HuH-7.5 (cell line): ENCODE data around the gene CSPG5.

Experiments used
- DNase-seq: peaks from one replicate; pipeline ENCODE4 v3.0.0; 2011; ENCODE audit warnings: low spot score

CSPG5 gene

DNA sequence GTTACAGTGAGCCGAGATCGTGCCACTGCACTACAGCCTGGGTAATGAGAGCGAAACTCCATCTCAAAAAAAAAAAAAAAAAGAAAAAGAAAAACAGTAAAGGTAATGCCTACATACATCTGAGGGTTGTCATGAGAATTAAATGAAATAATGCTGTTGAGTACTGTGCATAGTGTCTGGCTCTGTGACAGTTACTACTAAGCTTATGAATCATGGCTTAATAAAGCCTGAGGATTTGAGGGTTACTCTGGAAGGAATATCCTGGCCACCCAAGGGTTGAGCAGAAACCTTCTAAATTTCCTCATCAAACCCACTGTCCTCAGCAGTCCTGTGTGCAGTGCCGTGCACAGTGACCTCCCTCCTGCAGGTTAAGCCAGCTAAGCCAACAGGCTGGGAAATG lies 38.4 kb downstream of the CSPG5 start:
- DNase-seq: no peak

DNA sequence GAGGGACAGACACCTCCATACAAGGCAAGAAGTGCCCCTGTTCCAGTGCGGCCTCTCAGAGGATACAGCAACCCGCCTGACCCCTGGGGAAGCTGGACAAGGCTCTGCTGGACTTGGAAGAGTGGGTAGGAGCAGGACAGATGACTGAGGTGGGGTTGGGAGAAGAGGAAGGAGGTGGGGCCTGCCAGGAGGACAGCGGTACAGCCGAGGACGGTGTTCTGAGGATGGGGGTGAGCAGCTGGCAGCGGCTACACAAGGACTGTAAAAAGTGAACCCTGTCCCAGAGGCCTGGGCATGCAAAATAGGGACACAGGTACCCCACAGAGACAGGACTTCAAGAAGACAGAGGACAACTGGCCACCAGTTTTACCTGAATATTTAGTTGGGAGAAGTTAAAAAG lies 41.7 kb downstream of the CSPG5 start:
- DNase-seq: no peak

DNA sequence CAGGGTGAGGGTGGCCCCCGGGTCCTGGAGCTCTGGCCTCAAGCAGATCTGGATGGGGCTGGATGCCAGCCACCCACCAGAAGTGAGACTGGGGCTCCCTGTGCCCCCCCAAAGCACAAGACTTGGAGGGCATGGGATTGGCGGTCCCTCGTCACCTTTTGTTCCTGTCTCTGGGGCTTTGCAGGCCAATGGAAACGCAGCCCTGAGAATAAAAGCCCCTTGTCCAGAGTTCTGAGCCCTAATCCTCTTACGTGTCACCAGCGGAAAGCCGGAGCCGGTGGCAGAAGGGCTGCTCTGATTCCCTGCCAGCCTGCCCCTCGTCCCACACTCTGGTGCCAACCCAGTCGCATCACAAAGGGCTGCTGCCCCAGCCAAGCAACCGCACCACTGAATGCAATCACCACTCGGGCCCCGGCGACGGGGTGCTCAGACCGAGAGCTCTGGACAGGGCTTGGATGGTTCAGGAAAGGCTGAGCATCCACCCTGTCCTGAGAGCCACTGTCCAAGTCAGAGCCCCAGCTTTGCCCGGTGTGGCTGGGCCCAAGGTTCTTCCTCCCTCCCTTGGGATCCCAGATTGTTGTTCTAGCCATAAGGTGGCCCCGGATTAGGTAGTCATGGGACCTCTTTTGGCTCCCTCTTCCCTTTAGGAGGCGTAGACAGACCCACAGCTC lies 42.3 kb downstream of the CSPG5 start:
- DNase-seq: no peak

DNA sequence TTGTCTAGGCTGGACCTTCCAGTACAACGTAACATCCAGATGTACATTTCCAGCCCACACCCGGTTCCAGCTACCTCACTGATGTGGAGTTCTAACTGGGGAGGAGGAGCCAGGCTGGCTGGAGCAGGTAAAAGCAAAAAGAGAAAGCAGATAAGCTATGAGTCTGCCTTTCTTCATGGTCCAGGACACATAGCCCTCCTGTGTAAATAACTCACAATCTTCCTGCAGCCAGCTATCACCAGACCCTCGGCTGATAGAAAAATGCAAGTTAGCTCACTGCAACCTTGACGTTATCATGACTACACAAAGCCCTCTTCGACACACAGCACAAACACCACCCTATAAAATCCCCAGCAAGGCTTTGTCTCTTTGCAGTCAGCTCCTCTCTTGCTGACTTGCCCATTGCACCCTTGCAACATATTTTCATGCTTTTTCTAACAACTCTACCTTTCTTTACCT lies 44.6 kb downstream of the CSPG5 start:
- no peak for DNase-seq

DNA sequence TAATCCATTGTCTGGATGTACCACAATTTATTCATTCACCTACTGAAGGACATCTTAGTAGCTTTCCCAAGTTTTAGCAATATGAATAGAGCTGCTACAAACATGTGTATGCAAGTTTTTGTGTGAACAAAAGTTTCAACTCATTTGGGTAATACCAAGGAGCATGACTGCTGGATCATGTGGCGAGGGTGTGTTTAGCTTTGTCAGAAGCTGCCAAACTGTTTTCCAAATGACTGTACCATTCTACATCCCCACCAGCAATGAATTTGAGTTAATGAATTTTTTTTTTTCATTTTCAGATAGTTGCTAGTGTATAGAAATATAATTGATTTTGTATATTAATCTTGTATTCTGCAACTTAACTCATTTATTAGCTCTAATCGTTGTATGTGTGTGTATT lies 45.2 kb downstream of the CSPG5 start:
- DNase-seq: no peak

DNA sequence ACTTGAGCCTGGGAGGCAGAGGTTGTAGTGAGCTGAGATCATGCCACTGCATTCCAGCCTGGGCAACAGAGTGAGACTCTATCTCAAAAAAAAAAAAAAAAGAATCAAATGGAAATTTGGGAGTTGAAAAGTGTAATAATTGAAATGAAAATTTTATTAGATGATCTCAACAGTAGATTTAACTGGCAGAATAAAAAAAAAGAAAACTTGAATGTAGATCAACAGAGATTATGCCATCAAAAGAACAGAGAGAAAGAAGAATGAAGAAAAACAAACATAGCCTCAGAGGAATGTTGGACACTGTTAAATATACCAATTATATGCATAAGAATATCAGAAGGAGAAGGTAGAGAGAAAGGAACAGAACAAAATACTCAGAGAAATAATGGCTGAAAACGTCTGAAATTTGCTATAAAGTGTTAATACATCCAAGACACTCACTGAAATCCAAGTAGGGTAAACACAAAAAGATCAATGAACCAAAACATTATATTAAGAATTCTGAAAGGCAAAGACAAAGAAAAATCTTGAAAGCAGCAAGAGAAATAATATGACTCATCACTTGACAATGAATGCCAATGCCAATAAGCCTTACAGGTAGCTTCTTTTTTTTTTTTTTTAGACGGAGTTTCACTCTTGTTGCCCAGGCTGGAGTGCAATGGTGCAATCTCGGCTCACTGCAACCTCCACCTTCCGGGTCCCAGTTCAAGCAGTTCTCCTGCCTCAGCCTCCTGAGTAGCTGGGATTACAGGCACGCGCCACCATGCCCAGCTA lies 50.5 kb downstream of the CSPG5 start:
- DNase-seq: no peak

DNA sequence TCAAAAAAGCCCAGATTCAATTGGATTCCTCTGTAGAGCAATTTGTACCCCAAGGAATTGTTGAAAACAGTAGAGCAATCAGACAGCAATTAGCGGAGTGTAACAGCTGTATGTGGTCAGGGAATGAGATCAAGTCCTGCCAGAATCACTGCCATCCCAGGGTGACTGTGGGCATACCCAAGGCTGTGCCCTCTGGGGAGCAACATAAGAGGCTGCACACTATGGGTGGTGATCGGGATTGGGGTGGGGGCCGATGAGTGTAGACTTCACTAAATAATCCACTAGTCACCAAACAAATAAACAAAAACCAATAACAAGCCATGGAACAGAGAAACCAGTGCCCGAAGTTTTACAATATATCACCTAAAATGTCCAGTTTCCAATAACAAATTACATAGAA lies 53.0 kb downstream of the CSPG5 start:
- no peak for DNase-seq

DNA sequence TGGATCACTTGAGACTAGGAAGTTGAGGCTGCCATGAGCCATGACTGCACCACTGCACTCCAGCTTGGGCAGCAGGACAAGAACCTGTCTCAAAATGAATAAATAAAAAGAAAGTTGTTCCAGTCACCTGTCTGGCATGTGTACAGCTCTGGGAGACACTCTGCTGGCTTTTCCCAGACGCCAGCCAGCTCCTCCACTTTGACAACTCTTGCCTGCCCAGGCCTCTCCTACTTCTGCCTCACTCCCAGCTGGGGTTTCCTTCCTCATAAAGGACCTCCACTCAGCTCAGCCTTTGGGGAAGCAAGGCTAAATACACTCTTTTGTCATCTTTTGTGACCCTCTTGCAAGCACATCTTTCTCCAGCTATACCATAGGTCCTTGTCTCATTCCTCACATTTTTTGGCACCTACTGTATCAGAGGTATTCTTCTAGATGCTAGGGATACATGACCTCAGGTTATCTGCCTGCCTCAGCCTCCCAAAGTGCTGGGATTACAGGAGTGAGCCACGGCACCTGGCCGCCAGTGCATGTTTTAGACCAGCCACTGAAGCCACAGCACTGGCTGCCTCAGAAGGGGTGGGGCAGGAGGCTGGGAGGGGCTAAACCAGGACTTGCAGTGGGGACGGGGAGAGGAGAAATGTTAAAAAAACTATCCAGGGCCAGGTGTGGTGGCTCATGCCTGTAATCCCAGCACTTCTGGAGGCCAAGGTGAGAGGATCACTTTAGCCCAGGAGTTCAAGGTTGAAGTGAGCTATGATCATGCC lies 55.2 kb downstream of the CSPG5 start:
- no peak for DNase-seq

DNA sequence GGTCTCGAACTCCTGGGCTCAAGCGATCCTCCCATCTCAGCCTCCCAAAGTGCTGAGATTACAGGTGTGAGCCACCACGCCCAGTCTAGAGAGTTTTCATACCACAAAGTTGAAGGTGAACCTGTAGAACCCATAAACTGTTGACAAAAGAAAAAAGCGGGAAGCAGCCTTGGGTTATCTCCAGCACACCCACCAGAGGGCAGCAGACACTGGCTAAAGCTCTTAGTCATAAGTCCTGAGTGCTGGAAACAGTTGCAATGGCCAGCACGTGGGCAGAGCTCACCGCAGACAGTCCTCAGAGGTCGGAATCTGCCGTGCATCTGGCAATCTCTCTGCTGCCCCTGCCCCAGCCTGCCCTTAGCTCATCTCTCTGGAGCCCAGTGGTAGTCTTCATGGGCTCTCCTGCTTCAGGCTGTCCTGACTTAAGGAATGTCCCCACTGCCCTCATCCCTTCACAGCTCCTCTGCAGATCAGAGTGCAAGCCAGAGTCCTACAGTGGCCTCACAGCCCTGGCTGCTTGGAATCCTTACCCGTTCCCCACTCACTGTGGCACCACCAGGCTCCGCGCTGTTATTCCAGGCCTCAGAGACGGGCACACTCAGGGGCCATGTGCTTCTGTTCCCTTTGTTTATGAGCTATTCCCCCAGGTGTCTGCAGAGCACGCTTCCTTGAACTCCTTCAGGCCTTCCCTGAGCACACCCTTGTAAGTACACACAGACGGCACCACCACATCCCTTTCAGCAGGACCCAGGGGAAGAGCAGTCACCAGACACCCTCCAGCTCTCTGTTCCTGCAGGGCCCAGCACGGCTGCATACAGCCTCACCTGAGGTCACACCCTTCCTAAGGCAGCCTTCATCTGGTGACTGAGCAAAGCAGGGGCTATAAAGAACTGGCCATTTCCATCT lies 56.3 kb downstream of the CSPG5 start:
- DNase-seq: peak; percentile 75

DNA sequence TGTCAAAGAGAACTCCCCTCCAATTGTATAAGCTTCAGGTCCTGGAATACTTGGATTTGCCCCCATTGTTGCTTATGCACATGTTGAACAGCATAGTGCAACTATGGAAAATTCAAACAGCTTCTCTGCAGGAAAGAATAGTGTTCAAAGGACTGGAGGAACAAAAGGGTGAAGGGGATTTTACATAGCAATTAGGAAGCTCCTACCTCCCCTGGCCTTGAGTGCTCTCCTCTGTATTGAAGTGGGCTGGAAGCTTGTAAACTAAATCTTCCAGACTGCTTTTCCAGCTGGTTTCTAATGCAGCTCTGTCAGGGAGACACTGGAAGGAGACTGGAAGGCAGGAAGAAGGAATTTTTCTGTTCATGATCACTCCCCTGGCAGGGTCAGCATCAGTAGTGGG lies 57.9 kb downstream of the CSPG5 start:
- no peak for DNase-seq

DNA sequence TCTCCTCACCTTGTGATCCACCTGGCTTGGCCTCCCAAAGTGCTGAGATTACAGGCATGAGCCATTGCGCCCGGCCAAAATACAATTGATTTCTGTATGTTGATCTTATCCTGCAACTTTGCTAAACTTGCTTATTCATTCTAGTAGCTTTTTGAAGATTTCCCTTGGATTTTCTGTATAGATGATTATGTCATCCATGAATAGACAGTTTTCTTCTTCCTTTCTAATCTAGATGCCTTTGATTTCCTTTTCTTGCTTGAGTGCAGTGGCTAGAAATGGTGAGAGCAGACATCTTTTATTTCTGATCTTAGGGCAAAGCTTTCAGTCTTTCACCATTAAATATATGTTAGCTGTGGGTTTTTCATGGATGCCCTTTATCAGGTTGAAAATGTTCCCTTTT lies 60.7 kb downstream of the CSPG5 start:
- no peak for DNase-seq

DNA sequence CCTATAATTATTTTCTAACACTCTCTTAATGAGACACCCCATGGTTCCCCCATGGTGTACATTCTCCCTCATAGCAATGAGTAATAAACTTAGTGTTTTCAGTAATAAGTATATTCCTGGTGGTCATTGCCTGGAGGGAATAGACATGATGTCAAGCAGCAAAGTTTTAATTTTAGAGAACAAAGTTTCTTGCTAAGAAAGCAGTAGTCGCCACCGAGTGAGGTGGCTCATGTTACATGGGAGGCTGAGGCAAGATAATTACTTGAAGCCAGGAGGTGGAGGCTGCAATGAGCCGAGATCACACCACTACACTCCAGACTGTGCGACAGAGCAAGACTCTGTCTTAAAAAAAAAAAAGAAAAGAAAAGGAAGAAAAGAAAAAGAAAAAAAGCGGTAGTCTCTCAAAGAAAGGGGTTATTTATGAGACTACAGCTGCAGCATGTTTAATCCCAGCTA lies 62.8 kb downstream of the CSPG5 start:
- no peak for DNase-seq

DNA sequence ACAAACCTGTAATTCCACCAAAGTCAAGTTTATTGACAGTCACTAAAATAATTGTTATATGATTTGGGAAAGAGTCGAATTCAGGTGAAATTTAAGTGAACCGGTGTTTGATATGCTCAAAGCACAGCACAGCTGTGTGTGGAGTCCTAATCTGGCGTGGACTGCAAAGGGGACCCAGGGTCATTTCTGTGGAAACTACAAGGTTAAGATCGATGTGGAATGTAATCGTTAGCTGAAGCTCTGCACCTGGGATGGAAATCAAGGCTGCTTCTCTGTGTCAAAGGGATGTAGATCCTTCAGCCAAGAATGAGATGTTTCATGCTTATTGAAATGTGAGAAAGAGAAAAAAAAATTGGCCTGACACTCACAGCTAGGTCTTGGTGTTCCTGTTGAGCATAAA lies 63.6 kb downstream of the CSPG5 start:
- no peak for DNase-seq

DNA sequence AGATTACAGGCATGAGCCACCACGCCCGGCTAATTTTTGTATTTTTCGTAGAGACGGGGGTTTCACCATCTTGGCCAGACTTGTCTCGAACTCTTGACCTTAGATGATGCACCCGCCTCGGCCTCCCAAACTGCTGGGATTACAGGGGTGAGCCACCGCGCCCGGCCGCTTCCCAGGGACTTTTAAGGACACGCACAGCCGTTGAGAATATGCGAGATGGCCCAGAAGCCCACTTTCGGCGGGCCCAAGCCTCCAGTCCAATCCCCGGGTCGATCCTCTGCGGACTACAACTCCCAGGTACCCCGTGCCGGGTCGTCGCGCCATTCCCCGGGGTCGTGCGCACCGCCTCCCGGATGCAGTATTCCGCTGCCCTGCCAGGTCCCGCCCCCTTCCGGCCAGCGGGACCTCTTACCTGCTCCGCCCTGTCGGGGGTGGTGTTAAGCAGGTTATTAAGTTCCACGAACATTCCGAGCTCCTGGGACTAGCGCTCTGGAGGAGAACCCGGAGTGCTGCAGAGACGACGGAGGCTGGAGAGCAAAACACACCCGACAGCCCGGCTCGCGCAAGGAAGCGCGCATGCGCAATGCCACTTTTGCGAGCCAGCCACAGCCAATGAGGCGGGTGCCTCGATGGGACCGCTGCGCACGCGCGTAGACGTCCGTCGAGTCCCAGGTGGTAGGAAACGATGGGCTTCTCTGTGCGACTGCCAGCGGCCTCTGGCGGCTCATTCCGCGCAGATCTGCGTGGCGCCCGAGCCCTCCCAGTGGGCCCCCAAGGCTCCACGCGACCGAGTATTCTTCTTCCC lies 65.3 kb downstream of the CSPG5 start, which contains the start of gene ELP6:
Gene ELP6, minus strand, starts transcription at position 588 of the 805 bp plus-strand sequence. Its CDS starts 122 bp downstream, at position 466.
- peak; percentile 77 for DNase-seq

DNA sequence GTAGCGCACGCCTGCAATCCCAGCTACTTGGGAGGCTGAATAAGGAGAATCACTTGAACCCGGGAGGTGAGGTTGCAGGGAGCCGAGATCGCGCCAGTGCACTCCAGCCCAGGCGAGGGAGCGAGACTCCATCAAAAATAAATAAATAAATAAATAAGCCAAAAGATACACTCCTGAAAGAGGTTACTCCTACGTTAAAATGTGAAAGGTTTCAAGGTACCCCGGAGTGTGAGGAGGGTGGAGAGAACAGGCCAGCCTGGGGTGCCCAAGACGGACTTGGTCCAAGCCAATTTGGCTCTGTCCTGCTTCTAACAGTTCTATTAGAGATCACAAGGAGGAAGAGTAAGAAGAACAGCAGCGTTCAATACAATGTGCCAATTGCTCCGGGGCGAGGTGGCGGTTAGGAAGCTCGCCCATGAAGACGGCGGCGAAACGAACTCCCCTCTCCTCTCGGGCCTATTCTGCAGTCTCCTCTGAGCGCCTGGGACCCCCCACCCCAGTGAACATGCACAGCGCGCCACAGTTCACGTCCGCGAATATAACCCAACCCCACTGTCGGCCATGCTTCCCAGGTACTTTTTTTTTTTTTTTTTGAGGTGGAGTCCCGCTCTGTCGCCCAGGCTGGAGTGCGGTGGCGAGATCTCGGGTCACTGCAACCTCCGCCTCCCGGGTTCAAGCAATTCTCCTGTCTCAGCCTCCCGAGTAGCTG lies 66.1 kb downstream of the CSPG5 start:
- no peak for DNase-seq
